Measurements from ENCODE around the gene IL31.
"Not testable (repeated sequence)": the region's sequence is repeated elsewhere in the genome, so short reads cannot be mapped to it uniquely, and the experiment has no call there.

Gene IL31

DNA sequence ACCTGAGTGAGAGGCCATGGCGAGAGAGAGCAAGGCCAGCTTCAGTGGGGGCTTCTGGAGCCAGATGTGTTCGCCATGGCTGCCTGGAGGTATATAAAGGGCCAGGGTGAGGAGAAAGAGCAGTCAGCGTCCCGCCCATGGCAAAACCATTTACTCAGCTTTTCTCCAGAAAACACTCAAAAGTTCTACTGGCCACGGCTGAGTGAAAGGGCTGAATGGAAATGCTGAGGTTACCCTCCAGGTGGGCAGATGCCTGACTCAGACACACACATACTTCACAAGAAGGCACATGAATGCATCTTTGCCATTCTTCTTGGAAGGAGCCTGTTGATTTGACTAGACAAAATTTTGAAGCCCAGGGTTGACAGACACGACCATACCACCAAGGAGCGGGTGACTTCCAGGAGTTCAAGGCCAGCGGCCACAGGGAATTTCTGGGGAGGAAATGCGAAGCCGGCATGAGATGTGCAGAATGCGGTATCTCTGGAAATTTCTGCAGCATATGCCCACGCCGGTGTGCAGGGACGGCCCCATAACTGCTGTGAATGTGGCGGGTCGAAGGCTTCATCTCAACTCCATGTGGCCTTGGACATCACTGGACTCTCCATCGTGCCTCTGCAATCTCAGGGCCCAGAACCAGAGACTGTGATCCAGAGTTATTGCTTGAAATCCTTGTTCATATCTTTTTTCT is at the start of gene IL31:
IL31 (minus strand) TSS at position 67 of the 691 bp plus-strand sequence; CDS start at position 18, 49 bp downstream.
- DNase-seq, result no peak

- DNase-seq, result no peak
Measured at GRCh38 chr12:122216445-122216844, 42.4 kb upstream of the IL31 start.

DNA sequence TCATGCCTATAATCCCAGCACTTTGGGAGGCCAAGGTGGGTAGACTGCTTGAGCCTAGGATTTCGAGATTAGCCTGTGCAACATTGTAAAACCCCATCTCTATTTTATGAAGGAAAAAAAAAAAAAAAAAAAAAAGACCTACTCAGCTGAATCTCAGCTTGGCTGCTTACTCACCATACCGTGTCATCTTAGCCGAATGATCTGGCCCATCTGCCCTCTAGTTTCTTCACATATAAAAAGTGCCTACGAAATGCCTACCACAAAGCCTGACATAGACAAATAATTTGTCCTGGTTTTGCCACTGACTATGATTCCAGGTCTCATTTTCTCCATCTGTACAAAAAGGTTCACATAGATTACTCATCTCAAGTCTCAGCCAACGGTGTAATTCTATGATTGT is 41.8 kb upstream of the IL31 start:
- DNase-seq, result no peak

- DNase-seq, result no peak
Measured at GRCh38 chr12:122208073-122208820, 34.2 kb upstream of the IL31 start.

- DNase-seq, result no peak
Measured at GRCh38 chr12:122207391-122207790, 33.4 kb upstream of the IL31 start.

- DNase-seq, result no peak
Measured at GRCh38 chr12:122206976-122207375, 33.0 kb upstream of the IL31 start.

DNA sequence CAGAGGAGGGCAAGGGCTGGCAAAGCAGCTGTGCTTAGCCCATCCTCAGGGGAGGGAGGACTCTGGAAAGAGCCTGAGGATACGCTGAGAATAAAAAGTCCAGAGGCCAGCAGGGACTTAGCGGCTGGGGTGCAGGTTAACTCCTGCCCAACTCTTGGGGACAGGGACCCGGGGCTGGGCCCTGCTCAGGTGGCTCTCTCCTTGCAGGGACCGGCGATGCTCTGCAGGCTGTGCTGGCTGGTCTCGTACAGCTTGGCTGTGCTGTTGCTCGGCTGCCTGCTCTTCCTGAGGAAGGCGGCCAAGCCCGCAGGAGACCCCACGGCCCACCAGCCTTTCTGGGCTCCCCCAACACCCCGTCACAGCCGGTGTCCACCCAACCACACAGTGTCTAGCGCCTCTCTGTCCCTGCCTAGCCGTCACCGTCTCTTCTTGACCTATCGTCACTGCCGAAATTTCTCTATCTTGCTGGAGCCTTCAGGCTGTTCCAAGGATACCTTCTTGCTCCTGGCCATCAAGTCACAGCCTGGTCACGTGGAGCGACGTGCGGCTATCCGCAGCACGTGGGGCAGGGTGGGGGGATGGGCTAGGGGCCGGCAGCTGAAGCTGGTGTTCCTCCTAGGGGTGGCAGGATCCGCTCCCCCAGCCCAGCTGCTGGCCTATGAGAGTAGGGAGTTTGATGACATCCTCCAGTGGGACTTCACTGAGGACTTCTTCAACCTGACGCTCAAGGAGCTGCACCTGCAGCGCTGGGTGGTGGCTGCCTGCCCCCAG is 32.3 kb upstream of the IL31 start:
- no peak for DNase-seq

DNA sequence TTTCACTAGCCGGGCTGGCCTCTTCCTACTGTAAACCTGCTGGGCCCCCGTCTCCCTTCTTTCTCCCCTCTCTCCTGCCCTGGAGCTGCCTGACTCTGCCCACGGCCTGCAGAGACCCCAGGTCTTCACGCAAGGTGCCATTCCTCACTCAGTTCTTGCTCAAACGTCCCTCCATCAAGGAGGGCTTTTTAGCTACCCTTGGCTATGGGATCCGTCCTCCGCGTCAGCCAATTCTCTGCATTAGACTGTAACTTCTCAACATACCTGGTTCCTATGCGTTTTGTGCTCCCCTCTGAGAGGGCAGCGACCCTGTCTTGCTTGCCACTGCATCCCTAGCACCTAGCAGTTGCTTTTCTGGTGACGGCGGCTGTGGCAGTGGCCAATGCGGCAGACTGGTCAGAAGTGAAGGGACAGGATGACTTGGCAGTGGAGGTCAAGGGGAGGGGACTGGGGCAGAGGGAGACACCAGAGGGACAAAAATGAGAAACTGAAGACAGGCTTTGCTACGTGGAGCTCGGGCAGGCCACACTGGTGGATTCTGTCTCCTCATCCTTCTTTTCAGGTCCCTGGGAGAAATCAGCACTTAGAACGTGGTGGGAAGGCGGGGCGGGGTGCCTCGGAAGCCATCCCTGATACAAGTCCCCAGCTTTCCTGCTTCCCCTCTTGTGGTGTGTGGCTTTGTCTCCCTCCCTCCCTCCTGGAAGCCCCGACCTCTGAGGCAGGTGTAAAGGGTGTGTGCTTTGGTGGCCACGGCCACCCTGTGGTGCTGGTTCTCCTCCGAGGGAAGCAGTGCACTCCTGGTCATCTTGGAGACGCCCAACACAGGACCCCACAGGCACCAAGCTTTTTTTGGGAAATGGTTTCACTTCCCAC is 31.3 kb upstream of the IL31 start:
- no peak for DNase-seq

DNA sequence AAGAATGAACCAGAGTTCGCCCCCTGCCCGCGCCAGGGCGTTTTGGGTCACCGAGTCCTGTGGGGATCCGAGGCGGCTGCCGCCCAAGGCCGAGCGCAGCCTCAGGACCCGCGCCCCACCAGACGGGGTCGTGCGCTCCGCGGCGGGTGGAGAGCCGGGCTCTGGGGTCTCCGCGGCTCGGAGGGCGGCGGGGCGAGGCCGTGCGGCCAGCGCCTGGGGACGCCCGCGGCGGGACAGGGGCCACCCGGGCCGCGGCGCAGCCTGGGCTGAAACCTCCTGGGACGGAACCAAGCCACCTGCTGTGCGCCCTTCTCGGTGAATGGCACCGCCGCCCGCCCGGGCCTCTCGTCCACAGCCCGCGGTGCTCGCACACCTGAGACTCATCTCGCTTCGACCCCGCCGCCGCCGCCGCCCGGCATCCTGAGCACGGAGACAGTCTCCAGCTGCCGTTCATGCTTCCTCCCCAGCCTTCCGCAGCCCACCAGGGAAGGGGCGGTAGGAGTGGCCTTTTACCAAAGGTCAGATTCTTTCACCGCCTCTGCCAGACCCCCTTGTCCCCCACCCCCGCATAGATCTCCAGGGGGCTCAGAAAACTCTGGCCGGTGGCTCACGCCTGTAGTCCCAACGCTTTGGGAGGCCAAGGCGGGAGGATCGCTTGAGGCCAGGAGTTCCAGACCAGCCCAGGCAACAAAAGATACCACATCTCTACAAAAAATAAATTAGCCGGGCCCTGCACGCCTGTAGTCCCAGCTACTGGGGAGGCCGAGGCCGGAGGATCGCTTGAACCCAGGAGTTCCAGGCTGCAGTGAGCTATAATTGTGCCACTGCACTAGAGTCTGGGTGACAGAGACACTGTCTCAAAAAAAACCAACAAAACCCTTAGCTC is 30.4 kb upstream of the IL31 start:
- no peak for DNase-seq

DNA sequence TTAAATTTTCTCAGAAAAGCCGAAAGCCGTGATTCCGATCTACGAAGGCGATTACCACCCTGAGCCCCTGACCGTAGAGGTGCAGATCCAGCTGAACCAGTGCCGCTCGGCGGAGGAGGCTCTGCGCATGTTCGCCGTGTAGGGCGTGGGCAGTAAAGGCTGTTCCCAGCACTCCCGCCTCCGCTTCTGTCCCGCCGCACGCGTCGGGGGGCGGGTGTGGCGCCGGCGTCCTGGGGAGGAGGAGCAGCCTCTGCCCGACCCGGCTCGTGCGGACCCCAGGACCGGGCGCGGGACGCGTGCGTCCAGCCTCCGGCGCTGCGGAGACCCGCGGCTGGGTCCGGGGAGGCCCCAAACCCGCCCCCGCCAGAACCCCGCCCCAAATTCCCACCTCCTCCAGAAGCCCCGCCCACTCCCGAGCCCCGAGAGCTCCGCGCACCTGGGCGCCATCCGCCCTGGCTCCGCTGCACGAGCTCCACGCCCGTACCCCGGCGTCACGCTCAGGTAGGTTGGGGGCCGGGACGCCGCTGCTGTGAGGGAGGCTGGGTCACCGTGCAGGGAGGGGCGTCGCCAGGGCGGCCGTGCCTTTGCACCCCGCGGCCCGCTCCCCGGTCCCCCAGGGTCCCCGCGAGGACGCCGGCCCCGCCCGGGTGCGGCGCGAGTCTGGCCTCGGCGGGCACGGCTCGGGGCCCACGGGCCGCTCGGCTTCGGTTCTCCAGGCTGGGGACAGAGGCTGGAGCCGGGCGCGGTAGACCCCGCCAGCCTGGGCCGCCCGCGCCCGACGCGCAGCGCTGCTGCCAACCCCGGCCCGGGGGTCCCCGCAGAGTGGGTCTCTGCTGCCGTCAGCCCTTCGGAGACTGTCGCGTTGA is 29.5 kb upstream of the IL31 start, which contains the start of gene B3GNT4:
B3GNT4 (plus strand) TSS at position 409 of the 866 bp plus-strand sequence. CDS start 910 bp downstream, outside the sequence.
- peak; percentile 87 for DNase-seq

- not testable (repeated sequence) for DNase-seq
Measured at GRCh38 chr12:122202811-122203210, 28.8 kb upstream of the IL31 start.

GRCh38 chr12:122202017-122202416 is 28.0 kb upstream of the IL31 start:
- no peak for DNase-seq

DNA sequence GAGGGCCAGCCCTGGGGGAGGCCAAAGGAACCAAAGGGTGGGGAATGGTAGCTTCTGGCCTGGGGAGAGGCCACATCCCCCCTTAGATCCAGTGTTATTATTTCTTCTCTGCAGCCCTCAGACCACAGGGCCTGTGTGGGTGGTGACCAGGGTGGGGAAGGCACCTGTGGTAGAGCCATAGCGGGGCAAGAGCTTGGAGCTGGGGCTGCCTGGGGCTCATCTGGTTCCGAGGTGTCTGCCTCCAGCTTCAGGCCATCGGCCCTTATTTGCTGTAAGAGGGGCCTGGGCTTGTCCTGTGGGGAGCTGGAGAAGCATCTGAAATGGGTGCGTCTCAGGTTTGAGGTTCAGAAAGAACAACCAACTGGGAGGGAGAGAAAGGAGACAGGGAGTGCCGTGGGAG is 27.4 kb upstream of the IL31 start:
- no peak for DNase-seq

- no peak for DNase-seq
Measured at GRCh38 chr12:122200541-122201175, 26.6 kb upstream of the IL31 start.

- DNase-seq, result no peak
Measured at GRCh38 chr12:122199484-122200355, 25.7 kb upstream of the IL31 start.

DNA sequence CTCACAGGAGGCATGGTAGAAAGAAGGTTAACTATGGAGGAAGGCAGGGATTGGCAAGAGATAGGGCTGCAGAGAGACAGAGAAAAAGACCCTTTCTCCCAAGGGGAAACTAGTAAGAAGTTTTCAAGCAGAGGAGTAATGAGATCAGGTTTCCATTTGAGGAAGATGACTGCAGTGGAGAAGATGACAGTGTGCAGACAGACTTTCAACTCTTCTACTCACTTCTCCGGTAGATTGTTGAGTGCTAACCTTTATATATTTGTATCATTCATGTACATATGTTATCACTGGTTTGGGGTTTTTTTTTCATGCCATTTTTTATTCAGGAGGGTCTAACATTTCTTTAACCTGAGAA is 23.6 kb upstream of the IL31 start:
- no peak for DNase-seq

- DNase-seq, result no peak
Measured at GRCh38 chr12:122195405-122195804, 21.4 kb upstream of the IL31 start.

- no peak for DNase-seq
Measured at GRCh38 chr12:122194804-122195203, 20.8 kb upstream of the IL31 start.

GRCh38 chr12:122192441-122192840 is 18.4 kb upstream of the IL31 start:
- no peak for DNase-seq

All from NCI-H774 (cell line).